Right ventricle myocardium superior (tissue), 1 donor: ENCODE data around the gene DIP2A. TPM values are rescaled to one million over a fixed set of nuclear protein-coding genes. Genes with fewer than 3 reads are reported as not detected.

ENCODE experiments used
- ATAC-seq: fragments of 200-7000 bp; cut with Tn5 transposase; one replicate; pipeline ENCODE4 v1.9.1; 2020; ENCODE audit warnings: mild to moderate bottlenecking; ENCODE audit not compliant: poor library complexity
- DNase-seq: peaks from one replicate; pipeline ENCODE4 v3.0.0-alpha.2; 2020
- intact Hi-C: fragments of 100-400 bp; cut with DNase I; formaldehyde crosslinking; loops from one replicate; pipeline ENCODE4 v1.11.2; 2022
- total RNA-seq: library from RNA; stranded (reverse); fragmentation: NEBNext Ultra II Directional; extraction: Animal tissue kit (Norgen Biotek cat#: 25700); gene quantifications from one replicate; pipeline ENCODE4 v1.2.1, GENCODE V29; 2021
- donor health status: DM: no; HTN: yes; CAD: no; lungs with severe emphysema.

DIP2A gene
- total RNA-seq, 1 donor from 2014 or later, result 21.6 TPM

DNA sequence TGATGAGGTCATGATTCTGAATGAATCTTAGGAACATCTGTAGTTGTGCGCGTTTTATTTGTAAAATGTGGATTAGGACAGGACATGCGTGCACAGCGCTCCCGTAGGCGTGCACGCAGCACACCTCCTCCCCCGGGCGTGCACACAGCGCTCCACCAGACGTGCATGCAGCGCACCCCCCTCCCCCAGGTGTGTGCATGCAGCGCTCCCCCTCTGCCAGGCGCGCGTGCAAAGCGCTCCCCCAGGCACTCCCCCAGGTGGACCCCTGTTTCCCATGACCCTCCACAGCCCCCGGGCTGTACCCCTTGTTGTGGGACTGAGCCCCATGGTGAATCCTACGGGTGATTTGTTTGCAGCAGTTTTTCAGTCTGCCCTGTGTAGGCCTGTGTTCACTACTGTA is 84.6 kb downstream of the DIP2A start:
- no peak for ATAC-seq
- intact Hi-C loops, result no loop called here
- no peak for DNase-seq

- DNase-seq (no peak), ATAC-seq (no peak)
- intact Hi-C loops, result no loop called here
Observed at GRCh38 chr21:46544003-46544402, 85.3 kb downstream of the DIP2A start.

DNA sequence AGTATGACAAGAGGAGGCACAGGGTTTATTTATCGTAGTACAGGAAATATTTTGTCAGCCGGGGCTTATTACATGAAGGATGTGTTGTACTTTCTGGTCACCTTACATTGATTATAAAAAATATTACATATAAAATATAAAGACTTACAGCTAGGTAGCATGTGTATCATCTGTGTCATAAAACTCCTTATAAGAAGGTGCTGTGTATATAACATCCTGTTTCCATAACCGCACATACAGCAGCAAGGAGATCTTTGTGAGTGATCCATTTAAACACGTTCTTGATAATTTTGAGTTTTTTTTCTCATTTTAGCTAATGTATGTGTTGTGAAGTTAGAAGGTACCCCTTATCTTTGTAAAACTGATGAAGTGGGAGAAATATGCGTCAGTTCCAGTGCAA is 86.1 kb downstream of the DIP2A start:
- no peak for DNase-seq
- no peak for ATAC-seq
- intact Hi-C loops, result no loop called here

- ATAC-seq (no peak), DNase-seq (no peak)
- intact Hi-C loops, result no loop called here
Observed at GRCh38 chr21:46545363-46545762, 86.7 kb downstream of the DIP2A start.

GRCh38 chr21:46545911-46546310 is 87.2 kb downstream of the DIP2A start:
- intact Hi-C loops, result no loop called here
- ATAC-seq (no peak), DNase-seq (no peak)

GRCh38 chr21:46546799-46547198 is 88.1 kb downstream of the DIP2A start:
- DNase-seq (no peak), ATAC-seq (no peak)
- intact Hi-C loops, result no loop called here

DNA sequence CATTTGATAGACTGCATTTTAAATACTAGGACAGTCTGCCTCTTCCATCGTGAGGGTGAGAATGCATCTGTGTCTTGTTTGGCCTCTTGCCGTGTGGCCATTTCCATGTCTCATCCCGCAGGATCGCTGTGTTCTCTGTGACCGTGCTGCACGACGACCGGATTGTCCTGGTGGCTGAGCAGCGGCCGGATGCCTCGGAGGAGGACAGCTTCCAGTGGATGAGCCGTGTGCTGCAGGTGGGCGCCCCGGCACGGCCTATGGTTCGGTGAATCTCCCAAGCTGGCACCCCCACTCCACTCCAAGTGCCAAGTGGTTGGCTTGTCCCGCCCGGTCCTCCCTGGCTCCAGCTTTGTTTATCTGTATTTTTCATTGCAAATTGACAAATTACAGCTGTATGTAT is 91.0 kb downstream of the DIP2A start:
- DNase-seq (no peak), ATAC-seq (no peak)
- intact Hi-C loops, result no loop called here

- no peak for DNase-seq
- intact Hi-C loops, result no loop called here
Observed at GRCh38 chr21:46550116-46550941, 91.6 kb downstream of the DIP2A start.

GRCh38 chr21:46551636-46552241 is 93.0 kb downstream of the DIP2A start:
- intact Hi-C loops, result no loop called here
- DNase-seq, result peak; percentile 59
- ATAC-seq, result no peak

More at GRCh38 chr21:46550116-46550941, 91.6 kb downstream of the DIP2A start:
- ATAC-seq, result no peak

DNA sequence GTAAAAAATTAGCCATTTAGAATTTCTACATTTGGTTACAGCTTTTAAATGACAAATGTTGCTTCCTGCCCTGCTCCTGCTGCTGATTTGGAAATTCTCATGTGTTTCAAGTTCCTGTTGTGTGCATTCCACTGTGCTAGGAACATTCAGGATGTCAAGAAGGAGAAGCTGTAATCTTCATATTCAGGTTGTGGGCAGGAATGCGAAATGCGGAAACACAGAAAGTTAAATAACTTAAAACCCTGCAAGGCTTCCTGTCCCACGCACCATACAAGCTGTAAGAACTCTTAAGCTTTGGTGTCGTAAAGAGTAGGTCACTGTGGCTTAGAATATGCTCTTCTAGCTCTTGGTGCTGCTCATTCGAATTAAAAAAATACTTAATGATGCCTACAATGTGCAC is 93.6 kb downstream of the DIP2A start:
- intact Hi-C loops, result no loop called here
- DNase-seq, result no peak
- ATAC-seq, result peak; percentile 4

DNA sequence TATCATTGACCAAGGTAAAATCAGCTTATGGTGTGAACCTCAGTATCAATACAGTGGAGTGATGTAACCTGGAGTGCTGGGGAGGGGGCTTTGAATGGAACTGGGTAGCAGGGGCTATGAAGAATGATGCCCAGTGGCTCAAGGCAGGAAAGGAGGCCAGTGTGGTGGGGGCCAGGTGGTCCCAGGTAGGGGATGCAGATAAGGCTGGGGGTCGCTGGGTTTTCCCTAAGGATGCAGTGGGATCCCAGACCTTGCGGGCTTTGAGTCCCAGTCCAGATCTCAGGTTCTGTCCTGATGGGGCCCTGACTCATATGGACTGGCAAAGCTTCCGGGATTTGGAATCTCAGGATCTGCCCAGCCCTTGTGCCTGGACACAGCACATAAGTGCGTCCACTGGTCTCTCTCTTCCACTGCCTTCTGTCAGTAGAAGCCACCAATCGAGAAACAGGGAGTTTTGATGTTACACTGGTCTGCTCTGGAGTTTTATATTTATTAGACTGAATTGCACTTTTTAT is 94.2 kb downstream of the DIP2A start:
- ATAC-seq (no peak), DNase-seq (no peak)
- intact Hi-C loops, result no loop called here

GRCh38 chr21:46553993-46554392 is 95.3 kb downstream of the DIP2A start:
- DNase-seq, result no peak
- intact Hi-C loops, result no loop called here
- ATAC-seq, result no peak

GRCh38 chr21:46554431-46555224 is 95.9 kb downstream of the DIP2A start:
- ATAC-seq (no peak), DNase-seq (no peak)
- intact Hi-C loops, result no loop called here

DNA sequence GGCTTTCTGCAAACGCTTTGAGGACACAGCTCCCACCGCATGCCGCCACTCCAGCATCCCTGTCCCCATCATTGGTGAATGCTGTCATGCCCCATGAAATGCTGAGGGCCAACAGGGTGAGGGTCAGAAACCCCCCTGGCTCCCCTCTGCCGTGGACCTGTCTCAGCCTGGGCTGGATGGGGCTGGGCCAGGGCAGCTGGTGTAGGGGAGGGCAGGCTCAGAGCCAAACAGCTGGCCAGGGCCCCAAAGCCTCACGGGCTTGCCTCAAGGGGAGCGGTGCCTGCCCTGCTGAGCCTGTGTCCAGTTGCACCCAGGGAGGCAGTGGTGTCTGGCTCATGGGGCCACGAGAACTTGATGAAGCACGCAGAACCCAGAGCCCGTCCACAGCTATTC is 96.5 kb downstream of the DIP2A start:
- ATAC-seq, result peak; percentile 50
- intact Hi-C loops, result no loop called here
- no peak for DNase-seq

DNA sequence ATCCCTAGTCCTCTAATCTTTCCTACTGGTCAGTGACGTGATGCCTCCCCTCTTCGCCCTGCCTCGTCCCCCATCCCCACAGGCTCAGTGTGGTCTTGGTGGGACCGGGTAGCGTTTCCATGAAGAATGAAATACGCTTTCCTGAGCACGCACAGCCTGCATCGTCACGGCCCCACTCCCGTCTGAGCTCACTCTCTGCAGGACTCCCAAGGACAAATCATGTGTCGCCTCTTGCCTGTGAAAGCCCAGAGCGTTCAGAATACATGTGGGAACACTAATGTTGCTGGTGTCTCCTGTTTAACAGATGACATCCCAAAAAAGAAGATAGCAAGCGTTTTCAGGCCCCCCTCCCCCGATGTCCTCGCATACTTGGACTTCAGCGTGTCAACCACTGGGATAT is 97.0 kb downstream of the DIP2A start:
- ATAC-seq, result peak; percentile 80
- no peak for DNase-seq
- intact Hi-C loops, result no loop called here

DNA sequence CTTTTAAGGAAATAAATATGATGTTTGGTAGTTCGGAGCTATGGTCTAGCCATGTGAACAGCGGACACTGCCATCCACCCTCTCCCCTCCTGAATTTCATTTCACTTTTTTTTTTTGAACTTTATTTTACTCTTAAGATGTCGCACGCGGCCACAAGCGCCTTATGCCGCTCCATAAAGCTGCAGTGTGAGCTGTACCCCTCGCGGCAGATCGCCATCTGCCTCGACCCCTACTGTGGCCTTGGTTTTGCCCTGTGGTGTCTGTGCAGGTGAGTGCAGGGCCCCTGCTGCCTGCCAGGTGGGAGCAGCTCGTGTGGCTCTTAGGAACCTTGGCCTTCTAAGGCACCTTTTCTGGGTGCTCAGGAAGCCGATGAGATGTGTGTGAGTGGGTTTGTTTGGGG is 98.1 kb downstream of the DIP2A start:
- ATAC-seq, result no peak
- DNase-seq, result no peak
- intact Hi-C loops, result no loop called here

- intact Hi-C loops, result no loop called here
- ATAC-seq (no peak), DNase-seq (no peak)
Observed at GRCh38 chr21:46557469-46557868, 98.8 kb downstream of the DIP2A start.

DNA sequence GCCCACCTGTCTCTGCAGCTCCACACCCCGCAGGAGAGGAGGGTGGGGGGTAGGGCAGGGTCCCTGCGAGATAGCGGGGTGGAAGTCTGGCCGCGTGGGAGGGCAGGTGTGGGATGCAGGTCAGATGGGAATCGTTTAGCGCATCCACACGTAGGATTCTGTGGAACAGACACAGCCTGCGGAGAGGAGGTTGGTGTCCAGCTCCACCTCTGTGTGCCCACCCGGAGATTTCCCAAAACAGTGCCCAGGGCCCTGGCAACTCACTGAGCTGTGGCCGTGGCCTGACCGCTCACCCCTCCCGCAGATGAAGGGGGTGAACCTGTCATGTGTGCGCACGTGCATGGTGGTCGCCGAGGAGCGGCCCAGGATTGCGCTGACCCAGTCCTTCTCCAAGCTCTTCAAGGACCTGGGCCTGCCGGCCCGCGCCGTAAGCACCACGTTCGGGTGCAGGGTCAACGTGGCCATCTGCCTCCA is 99.3 kb downstream of the DIP2A start:
- intact Hi-C loops, result no loop called here
- DNase-seq, result no peak
- no peak for ATAC-seq

- DNase-seq (no peak), ATAC-seq (no peak)
- intact Hi-C loops, result no loop called here
Observed at GRCh38 chr21:46559291-46559983, 100.7 kb downstream of the DIP2A start.
